Measurements from ENCODE around the gene LAMB4.

- TF ChIP-seq, protein P1, sequence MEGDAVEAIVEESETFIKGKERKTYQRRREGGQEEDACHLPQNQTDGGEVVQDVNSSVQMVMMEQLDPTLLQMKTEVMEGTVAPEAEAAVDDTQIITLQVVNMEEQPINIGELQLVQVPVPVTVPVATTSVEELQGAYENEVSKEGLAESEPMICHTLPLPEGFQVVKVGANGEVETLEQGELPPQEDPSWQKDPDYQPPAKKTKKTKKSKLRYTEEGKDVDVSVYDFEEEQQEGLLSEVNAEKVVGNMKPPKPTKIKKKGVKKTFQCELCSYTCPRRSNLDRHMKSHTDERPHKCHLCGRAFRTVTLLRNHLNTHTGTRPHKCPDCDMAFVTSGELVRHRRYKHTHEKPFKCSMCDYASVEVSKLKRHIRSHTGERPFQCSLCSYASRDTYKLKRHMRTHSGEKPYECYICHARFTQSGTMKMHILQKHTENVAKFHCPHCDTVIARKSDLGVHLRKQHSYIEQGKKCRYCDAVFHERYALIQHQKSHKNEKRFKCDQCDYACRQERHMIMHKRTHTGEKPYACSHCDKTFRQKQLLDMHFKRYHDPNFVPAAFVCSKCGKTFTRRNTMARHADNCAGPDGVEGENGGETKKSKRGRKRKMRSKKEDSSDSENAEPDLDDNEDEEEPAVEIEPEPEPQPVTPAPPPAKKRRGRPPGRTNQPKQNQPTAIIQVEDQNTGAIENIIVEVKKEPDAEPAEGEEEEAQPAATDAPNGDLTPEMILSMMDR (IDR thresholded peaks at IDR 0.05; ENCODE audit: insufficient read depth, low read length): no peak
- TF ChIP-seq POLR2AphosphoS5 (IDR thresholded peaks at IDR 0.05; ENCODE audit: low read depth) (no peak), SPI1 (IDR thresholded peaks at IDR 0.05; ENCODE audit: borderline replicate concordance, low read depth) (no peak)
- TF ChIP-seq, protein P2, sequence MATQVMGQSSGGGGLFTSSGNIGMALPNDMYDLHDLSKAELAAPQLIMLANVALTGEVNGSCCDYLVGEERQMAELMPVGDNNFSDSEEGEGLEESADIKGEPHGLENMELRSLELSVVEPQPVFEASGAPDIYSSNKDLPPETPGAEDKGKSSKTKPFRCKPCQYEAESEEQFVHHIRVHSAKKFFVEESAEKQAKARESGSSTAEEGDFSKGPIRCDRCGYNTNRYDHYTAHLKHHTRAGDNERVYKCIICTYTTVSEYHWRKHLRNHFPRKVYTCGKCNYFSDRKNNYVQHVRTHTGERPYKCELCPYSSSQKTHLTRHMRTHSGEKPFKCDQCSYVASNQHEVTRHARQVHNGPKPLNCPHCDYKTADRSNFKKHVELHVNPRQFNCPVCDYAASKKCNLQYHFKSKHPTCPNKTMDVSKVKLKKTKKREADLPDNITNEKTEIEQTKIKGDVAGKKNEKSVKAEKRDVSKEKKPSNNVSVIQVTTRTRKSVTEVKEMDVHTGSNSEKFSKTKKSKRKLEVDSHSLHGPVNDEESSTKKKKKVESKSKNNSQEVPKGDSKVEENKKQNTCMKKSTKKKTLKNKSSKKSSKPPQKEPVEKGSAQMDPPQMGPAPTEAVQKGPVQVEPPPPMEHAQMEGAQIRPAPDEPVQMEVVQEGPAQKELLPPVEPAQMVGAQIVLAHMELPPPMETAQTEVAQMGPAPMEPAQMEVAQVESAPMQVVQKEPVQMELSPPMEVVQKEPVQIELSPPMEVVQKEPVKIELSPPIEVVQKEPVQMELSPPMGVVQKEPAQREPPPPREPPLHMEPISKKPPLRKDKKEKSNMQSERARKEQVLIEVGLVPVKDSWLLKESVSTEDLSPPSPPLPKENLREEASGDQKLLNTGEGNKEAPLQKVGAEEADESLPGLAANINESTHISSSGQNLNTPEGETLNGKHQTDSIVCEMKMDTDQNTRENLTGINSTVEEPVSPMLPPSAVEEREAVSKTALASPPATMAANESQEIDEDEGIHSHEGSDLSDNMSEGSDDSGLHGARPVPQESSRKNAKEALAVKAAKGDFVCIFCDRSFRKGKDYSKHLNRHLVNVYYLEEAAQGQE (IDR thresholded peaks at IDR 0.05; ENCODE audit: insufficient replicate concordance, low read depth): no peak
These were observed 60.5 kb downstream of the LAMB4 start for GRCh38 chr7:108069646-108070045.
